ENCODE data around the gene CDA. TPM values are rescaled to one million over a fixed set of nuclear protein-coding genes. Genes with fewer than 3 reads are reported as not detected.
A peak's percentile ranks its signal among the peaks of the same experiment; 100 is the strongest.

Gene CDA
- total RNA-seq (6.0 TPM), polyA plus RNA-seq (ENCODE audit: insufficient read depth, low read depth, low replicate concordance) (29.9 TPM)
- long read RNA-seq, donor 1, partial matches to known transcripts = 0 of 1 reads
- long read RNA-seq, donor 1, other reads (novel, unspliced or antisense) = 0 of 1 reads
- long read RNA-seq, donor 2, partial matches to known transcripts = 0 of 3 reads
- long read RNA-seq, donor 2, other reads (novel, unspliced or antisense) = 0 of 3 reads
- long read RNA-seq, donor 3, partial matches to known transcripts = 0 of 2 reads
- long read RNA-seq, donor 3, other reads (novel, unspliced or antisense) = 0 of 2 reads
- long read RNA-seq, donor 4, partial matches to known transcripts = 0 of 5 reads
- long read RNA-seq, donor 4, other reads (novel, unspliced or antisense) = 0 of 5 reads
- long read RNA-seq, donor 5 = 0 reads
- long read RNA-seq, donor 6, transcript CDA-201 (4 exons, 963 nt) = major isoform, 5 of 5 reads
- long read RNA-seq, donor 6, partial matches to known transcripts = 0 of 5 reads
- long read RNA-seq, donor 6, other reads (novel, unspliced or antisense) = 0 of 5 reads
- long read RNA-seq, donor 7, partial matches to known transcripts = 0 of 3 reads
- long read RNA-seq, donor 7, other reads (novel, unspliced or antisense) = 0 of 3 reads
- long read RNA-seq, donor 8, partial matches to known transcripts = 0 of 3 reads
- long read RNA-seq, donor 8, other reads (novel, unspliced or antisense) = 0 of 3 reads
- long read RNA-seq, donor 9, partial matches to known transcripts = 0 of 2 reads
- long read RNA-seq, donor 9, other reads (novel, unspliced or antisense) = 0 of 2 reads
- long read RNA-seq, donor 10, transcript CDA-201 (4 exons, 963 nt) = major isoform, 8 of 8 reads
- long read RNA-seq, donor 10, partial matches to known transcripts = 0 of 8 reads
- long read RNA-seq, donor 10, other reads (novel, unspliced or antisense) = 0 of 8 reads

DNA sequence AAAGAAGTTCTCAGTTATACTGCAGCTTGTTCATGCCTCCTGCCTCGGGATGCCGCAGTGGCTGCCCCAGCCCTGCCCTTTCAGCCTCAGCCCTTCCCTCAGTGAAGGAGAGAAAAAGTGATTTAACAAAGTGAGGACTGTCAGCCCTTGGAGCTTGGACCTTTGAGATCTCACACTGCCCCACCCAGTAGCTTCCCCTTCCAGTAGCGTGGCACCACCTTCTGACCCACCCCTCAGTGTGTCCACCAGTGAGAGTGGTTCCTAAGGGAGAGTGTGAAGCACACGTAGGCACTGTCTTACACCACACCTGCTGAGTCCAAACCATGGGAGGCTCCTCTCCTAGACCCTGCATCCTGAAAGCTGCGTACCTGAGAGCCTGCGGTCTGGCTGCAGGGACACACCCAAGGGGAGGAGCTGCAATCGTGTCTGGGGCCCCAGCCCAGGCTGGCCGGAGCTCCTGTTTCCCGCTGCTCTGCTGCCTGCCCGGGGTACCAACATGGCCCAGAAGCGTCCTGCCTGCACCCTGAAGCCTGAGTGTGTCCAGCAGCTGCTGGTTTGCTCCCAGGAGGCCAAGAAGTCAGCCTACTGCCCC lies at the start of gene CDA:
CDA (plus strand) TSS at position 464 of the 592 bp plus-strand sequence; CDS start at position 497, 33 bp downstream.
- FAIRE-seq = no peak
- peak; percentile 20 to 80 (median 46) for DNase-seq
- H3K9me3 ChIP-seq (ENCODE audit: control insufficient read depth in 2 of 3, insufficient read depth in 1 of 3, low read length in 3 of 3) = no peaks in the 10 kb centered on the region
- H3K4me3 ChIP-seq (ENCODE audit: low read length in 3 of 3) = peak within 1 kb of the TSS; percentile 40 to 75 (median 57)
- no peaks in the 10 kb centered on the region for H3K36me3 ChIP-seq (ENCODE audit: control insufficient read depth in 2 of 3, insufficient read depth in 3 of 3, low read length in 3 of 3)
- H3K9ac ChIP-seq (ENCODE audit: low read length in 3 of 3) = peak within 1 kb of the TSS; percentile 2 to 40 (median 29)
- H3K27ac ChIP-seq (ENCODE audit: low read depth in 2 of 2, low read length in 2 of 2) = peak within 1 kb of the TSS; percentile 74 to 85
- TF ChIP-seq, protein P1, sequence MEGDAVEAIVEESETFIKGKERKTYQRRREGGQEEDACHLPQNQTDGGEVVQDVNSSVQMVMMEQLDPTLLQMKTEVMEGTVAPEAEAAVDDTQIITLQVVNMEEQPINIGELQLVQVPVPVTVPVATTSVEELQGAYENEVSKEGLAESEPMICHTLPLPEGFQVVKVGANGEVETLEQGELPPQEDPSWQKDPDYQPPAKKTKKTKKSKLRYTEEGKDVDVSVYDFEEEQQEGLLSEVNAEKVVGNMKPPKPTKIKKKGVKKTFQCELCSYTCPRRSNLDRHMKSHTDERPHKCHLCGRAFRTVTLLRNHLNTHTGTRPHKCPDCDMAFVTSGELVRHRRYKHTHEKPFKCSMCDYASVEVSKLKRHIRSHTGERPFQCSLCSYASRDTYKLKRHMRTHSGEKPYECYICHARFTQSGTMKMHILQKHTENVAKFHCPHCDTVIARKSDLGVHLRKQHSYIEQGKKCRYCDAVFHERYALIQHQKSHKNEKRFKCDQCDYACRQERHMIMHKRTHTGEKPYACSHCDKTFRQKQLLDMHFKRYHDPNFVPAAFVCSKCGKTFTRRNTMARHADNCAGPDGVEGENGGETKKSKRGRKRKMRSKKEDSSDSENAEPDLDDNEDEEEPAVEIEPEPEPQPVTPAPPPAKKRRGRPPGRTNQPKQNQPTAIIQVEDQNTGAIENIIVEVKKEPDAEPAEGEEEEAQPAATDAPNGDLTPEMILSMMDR (IDR thresholded peaks at IDR 0.05; ENCODE audit: borderline replicate concordance, extremely low read depth, insufficient read depth) = no peak
- no peaks in the 10 kb centered on the region for H3K27me3 ChIP-seq (ENCODE audit: control insufficient read depth, insufficient read depth, low read length)
- peaks cover 0 to 18% (median 4%) of the 10 kb centered on the region in 3 donors for H3K4me1 ChIP-seq (ENCODE audit: control insufficient read depth in 2 of 3, insufficient read depth in 2 of 3, low read depth in 1 of 3, low read length in 3 of 3)
- intact Hi-C loops (cut with DNase I) = no loop called here

DNA sequence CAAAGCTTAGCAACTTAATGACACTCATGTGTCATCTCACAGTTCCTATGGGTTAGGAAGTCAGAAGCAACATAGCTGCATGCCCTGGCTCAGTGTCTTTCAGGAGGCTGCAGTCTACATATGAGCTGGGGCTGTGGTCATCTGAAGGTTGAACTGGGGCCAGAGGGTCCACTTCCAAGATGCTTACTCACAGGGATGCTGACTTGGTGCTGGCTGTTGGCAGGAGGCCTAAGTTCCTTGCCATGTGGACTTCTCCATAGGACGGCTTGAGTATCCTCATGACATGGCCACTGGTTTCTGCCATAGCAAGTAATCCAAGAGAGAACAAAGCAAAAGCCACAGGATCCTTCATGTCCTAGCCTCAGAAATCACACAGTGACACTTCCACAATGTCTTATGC lies 48.6 kb upstream of the CDA start:
- FAIRE-seq = no peak
- H3K27me3 ChIP-seq (ENCODE audit: control insufficient read depth, insufficient read depth, low read length) = no peaks in the 10 kb centered on the region

DNA sequence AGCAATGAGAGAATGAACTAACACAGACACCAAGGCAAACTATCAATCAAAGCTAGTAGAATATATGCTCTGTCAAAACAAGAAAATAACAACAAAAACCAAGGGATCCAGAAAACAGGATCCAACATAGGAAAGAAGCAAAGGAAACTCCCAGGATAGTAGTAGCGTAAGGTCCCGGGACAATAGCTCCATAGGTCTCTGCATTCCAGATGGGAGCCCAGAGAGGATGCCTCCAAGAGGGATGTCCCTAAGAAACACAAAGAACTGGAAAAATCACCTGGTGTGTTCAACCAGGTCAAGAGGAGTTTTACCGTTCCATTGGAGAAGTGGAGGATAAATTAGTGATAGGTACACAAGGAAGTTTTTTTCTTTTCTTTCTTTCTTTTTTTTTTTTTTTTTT lies 42.3 kb upstream of the CDA start:
- Histone ChIP-seq H3K4me3 (ENCODE audit: low read length in 3 of 3) (no peak overlapping the region), H3K9ac (ENCODE audit: low read length in 3 of 3) (no peak overlapping the region), H3K4me1 (ENCODE audit: control insufficient read depth in 2 of 3, insufficient read depth in 2 of 3, low read depth in 1 of 3, low read length in 3 of 3) (peaks cover 0 to 2% (median 0%) of the 10 kb centered on the region in 3 donors), H3K9me3 (ENCODE audit: control insufficient read depth in 2 of 3, insufficient read depth in 1 of 3, low read length in 3 of 3) (no peaks in the 10 kb centered on the region), H3K27me3 (ENCODE audit: control insufficient read depth, insufficient read depth, low read length) (no peaks in the 10 kb centered on the region), H3K36me3 (ENCODE audit: control insufficient read depth in 2 of 3, insufficient read depth in 3 of 3, low read length in 3 of 3) (no peaks in the 10 kb centered on the region), H3K27ac (ENCODE audit: low read depth in 2 of 2, low read length in 2 of 2) (no peak overlapping the region)
- FAIRE-seq (no peak), DNase-seq (no peak)
- TF ChIP-seq, protein P1 (IDR thresholded peaks at IDR 0.05; ENCODE audit: borderline replicate concordance, extremely low read depth, insufficient read depth) = no peak
- intact Hi-C loops (cut with DNase I) = no loop called here

More for the DNA sequence above, 48.6 kb upstream of the CDA start:
- H3K4me1 ChIP-seq (ENCODE audit: control insufficient read depth in 2 of 3, insufficient read depth in 2 of 3, low read depth in 1 of 3, low read length in 3 of 3) = no peaks in the 10 kb centered on the region
- H3K4me3 ChIP-seq (ENCODE audit: low read length in 3 of 3) = no peak overlapping the region
- H3K9me3 ChIP-seq (ENCODE audit: control insufficient read depth in 2 of 3, insufficient read depth in 1 of 3, low read length in 3 of 3) = no peaks in the 10 kb centered on the region
- peak in 1 of 5 donors; percentile 20 for DNase-seq
- TF ChIP-seq, protein P1 (IDR thresholded peaks at IDR 0.05; ENCODE audit: borderline replicate concordance, extremely low read depth, insufficient read depth) = no peak
- H3K36me3 ChIP-seq (ENCODE audit: control insufficient read depth in 2 of 3, insufficient read depth in 3 of 3, low read length in 3 of 3) = no peaks in the 10 kb centered on the region
- H3K27ac ChIP-seq (ENCODE audit: low read depth in 2 of 2, low read length in 2 of 2) = no peak overlapping the region
- no peak overlapping the region for H3K9ac ChIP-seq (ENCODE audit: low read length in 3 of 3)
- intact Hi-C loops (cut with DNase I) = no loop called here

All from kidney (tissue), 22 donors.